GM18498 (cell line): ENCODE measurements around the gene CXCL16.

Source experiments
- ATAC-seq: cut with Tn5 transposase; IDR thresholded peaks from one replicate; pipeline ENCODE4 v1.9.1; 2021; ENCODE audit warnings: mild to moderate bottlenecking, moderate library complexity; ENCODE audit not compliant: unreplicated experiment

Gene CXCL16

DNA sequence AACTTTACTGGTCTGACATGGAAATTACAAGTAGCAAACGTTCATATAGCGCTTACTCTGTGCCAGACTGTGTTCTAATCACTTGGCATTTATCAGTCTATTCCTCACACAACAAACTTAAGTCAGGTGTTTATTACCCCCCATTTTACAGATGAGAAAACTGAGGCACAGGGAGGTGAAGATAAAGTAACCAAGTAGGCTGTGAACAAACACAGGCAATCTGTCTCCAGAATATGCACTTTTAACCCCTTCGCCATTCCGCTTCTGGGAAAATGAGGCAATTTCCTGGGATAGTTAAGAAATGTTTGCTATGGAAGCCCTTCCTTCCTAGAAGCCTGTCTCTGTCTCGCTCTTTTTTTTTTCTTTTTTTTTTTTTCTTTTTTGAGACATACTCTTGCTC is 12.2 kb upstream of the CXCL16 start:
- no peak for ATAC-seq

GRCh38 chr17:4750606-4751005 is 10.9 kb upstream of the CXCL16 start:
- no peak for ATAC-seq

GRCh38 chr17:4748686-4749085 is 9.0 kb upstream of the CXCL16 start:
- no peak for ATAC-seq

- no peak for ATAC-seq
Measured at GRCh38 chr17:4747847-4748246, 8.1 kb upstream of the CXCL16 start.

DNA sequence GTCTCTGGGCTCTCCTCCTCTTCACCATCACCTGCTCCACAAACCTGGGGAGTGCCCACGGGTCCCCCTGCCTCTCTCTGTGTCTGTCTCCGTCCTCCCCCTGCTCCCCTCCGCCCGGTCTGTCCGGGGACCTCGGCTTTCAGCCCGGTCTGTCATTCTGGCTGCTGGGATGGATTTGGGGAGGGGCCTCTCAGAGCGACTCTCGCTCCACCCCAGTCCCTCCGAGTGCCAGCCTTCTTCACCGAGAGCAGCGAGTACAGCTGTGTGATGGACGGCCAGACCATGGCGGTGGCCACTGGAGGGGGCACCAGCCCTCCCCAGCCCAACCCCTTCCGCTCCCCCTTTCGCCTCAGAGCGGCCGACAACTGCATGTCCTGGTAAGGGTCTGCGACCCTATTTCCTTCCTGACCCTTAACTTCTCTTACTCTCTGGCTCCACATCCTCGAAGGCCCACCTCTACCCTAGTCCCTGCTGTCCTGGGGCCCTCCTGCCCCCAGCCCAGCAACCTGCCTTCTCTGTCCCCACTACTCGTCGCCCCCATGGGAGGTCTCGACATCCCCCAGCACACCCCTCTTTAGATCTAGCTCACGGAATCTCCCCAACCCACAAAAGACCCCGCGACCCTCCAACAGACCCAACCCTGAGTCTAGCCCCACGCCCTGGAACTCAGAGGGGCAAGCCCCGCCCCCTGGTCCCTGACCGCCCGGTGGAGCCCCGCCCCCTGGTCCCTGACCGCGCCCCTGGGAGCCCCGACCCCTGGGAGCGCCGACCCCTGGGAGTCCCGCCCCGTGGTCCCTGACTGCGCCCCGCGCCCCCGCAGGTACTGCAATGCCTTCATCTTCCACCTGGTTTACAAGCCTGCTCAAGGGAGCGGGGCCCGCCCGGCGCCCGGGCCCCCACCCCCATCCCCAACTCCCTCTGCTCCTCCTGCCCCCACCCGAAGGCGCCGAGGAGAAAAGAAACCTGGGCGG is 5.6 kb upstream of the CXCL16 start:
- no peak for ATAC-seq

GRCh38 chr17:4743898-4744297 is 4.2 kb upstream of the CXCL16 start:
- no peak for ATAC-seq

DNA sequence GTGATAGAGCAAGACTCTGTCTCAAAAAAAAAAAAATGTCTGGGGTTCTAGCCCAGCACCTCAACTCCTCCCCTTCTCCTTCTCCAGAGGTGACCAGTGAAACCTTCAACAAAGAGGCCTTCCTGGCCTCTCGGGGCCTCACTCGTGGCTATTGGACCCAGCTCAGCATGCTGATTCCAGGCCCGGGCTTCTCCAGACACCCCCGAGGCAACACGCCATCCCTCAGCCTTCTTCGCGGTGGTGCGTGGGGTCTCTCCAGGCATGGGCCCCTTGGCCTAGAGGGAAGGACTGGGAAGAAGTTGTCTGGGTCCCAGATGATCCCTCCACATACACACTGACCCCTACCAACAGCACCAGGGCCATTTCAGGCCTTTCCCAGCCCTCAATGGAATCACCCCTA is 3.5 kb upstream of the CXCL16 start:
- no peak for ATAC-seq

DNA sequence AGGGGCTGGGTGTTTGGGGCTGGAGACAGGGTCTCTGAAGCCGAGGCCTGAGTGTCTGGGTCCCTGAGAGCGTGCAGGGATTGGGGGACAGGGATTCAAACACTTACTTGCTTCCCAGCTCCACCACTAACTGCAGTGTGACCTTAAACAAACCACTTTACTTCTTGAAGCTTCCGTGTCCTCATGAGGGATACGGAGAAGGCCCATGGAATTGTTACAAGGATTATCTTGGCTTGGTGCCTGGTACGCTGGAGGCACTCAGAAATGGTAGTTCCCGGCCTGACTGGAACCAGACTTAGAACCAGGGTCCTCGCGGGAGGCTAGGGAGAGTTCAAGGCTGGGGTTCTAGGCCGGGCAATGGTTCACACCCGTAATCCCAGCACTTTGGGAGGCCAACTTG is 2.9 kb upstream of the CXCL16 start:
- no peak for ATAC-seq

GRCh38 chr17:4742133-4742532 is 2.4 kb upstream of the CXCL16 start:
- no peak for ATAC-seq

DNA sequence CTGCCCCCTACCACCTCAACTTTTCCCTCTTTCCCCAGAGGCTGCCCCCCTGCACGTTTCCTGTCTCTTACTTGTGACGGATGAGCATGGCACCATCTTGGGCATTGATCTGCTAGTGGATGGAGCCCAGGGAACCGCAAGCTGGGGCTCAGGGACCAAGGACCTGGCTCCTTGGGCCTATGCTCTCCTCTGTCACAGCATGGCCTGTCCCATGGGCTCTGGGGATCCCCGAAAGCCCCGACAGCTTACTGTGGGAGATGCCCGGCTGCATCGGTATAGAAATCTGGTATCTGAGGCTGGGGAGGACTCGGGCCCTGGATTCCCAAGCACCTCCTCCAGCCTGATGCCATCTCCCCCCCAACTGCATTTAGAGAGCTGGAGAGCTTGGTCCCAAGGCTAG is 1.8 kb upstream of the CXCL16 start:
- no peak for ATAC-seq

DNA sequence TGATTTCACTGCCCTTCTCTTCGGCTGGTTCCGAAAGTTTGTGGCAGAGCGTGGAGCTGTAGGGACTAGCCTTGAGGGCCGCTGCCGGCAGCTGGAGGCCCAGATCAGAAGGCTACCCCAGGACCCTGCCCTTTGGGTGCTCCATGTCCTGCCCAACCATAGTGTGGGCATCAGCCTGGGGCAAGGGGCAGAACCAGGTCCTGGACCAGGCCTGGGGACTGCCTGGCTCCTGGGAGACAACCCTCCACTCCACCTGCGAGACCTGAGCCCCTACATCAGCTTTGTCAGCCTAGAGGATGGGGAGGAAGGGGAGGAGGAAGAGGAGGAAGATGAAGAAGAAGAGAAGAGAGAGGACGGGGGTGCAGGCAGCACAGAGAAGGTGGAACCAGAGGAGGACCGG is 856 bp upstream of the CXCL16 start:
- no peak for ATAC-seq

DNA sequence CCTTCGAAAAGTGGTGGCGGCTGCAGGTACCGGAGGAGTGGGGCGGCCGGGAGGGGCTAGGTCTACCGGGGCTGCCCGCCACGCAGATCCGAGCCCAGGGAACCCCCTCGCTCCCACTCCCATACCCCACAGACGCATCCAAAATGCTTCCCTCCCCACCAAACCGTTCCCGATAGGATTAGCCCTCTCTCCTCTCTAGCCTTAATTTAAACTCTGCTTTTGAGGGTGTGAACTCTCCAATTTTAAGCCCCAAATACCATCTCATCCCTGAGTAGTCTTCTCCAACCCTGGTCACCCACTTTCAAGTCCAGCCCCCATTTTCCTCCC is 260 bp upstream of the CXCL16 start:
- no peak for ATAC-seq

DNA sequence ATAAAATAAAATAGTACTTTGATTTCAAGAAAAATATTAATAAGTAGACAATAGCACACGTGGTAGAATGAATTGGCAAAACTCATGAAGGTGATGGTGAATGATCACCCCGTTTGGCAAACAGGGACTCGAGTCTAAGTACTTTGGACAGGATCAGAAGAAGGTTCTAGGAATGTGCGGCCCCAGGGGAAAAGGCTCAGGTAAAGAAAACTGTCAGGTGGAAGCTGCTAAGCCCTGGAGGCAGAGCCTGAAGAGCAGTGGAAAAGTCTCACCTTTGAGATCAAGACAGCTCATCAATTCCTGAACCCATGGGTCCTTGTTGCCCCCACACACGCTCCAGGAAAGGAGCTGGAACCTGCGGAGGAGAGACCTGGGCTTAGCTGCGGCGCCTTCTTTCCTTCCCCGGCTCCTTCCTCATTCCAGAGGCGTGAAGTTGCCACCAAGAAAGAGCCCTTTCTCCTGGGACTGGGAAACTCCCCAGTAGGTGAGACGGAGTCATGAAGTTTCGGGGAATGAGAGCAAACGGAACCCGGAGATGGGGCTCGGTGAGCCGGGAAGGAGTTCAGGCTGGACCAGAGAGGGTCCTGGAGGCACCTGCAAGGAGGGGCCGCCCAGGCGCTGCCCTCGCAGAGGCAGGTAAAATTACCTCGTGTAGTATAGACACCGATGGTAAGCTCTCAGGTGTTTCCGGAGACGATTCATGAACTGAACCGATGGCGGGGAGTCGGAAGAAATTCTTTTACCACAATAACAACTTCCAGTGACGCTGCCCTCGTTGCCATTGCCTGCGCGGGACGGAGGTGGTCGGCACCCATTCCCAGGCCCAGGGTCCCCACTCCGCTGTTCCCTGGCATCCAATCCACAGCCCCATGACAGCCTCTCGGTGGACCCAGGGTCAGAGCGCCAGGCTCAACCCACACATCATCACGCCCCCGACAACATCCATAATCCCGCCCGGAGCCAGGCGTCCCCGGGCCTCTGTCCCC is 1.3 kb downstream of the CXCL16 start:
- ATAC-seq = no peak

GRCh38 chr17:4735876-4736651 is 3.7 kb downstream of the CXCL16 start:
- no peak for ATAC-seq

DNA sequence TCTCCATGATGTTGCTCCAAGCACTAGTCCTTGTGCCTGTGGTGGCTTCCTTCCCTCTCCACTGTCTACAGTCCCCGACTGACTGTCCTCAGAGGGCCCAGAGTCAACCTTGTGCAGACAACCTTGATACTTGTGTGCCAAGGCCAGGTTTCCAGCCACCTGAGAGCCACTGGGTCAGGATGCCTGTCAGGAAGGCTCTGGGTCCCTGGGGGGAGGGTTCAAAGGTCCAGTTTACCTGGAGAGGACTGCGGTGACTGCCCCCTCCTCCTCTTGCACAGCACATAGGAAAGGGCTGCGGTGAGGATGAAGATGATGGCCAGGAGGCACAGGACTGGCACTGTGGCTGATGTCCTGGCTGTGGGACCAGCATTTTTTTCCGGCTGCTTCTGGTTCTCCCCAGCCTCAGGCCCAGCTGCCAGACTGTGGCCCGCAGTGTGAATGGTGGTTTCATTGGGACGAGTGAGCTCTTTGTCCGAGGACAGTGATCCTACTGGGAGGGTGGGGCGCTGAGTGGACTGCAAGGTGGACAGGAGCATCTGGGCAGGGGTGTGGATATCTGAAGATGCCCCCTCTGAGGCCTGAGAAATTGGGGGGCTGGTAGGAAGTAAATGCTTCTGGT is 4.8 kb downstream of the CXCL16 start:
- no peak for ATAC-seq

- ATAC-seq = no peak
Measured at GRCh38 chr17:4733073-4733531, 6.6 kb downstream of the CXCL16 start.

GRCh38 chr17:4728124-4728523 is 11.6 kb downstream of the CXCL16 start:
- ATAC-seq = no peak

DNA sequence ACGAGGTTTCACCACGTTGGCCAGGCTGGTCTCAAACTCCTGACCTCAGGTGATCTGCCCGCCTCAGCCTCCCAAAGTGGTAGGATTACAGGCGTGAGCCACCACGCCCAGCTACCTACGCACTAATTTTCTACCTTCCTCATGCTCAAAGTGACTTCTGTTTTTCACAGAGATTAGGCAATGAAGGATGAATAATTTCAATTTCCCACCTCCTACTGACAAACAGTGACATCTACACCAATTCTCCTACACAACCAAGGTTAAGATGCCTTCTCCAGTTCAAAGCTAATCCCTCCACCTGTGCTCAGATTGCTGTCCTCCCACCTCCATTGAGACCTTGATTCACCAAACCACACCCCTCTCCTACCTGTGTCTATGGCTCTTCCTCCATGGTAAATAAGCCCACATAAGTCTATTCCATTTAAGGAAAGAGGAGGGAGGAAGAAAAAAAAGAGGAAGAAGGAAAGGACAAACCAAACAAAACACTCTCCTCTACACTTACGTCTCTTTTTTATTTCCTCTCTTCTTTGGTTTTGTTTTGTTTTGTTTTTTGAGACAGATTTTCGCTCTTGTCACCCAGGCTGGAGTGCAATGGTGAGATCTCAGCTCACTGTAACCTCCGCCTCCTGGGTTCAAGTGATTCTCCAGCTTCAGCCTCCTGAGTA is 13.9 kb downstream of the CXCL16 start:
- no peak for ATAC-seq

DNA sequence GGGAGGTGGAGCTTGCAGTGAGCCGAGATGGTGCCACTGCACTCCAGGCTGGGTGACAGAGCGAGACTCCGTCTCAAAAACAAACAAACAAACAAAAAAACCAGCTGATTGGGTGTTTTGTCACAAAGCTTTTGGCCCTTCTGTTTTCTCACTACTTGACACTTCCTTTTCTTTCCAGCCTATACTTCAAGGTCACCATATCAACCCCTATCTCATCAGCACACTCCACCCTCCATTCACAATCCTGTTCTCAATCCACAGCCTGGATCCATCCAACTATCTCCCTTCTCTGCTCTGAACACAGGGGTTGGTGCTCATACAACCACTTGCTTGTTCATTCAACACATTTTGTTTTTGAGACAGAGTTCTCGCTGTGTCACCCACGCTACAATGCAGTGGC is 15.1 kb downstream of the CXCL16 start:
- ATAC-seq = no peak

DNA sequence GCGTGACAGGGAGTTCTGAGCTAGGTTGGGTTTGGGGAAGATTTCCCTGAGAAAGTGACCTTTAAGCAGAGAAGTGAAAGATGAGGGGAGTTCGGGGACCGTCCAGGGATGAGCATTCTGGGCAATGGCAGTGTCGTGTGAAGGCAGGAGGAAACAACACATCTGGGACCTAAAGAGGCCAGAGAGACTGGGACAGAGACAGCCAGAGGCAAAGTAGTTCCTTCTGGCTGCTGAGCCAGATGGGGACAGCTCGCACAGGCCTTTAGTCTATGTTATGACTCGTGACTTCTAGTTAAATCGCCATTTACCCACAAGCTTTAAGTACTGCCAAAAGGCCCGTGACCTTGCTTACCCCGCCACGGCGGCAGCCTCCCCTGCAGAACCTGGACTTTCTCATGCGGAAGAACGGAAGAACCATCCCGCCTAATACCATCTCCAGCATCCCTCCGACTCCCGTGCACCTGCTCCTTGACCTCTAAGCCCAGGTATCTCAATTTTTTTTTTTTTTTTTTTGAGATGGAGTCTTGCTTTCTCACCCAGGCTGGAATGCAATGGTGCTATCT is 17.0 kb downstream of the CXCL16 start:
- ATAC-seq = no peak
